Stimulated activated CD4-positive, alpha-beta T cell treated with anti-CD3 and anti-CD28 coated beads, Interleukin-1b, Interleukin-23, amount 100 ng/mL, for 48 hours (primary cell): ENCODE data around the gene KCNIP2.
A peak's percentile ranks its signal among the peaks of the same experiment; 100 is the strongest.

Experiments used
- DNase-seq: peaks from one replicate; pipeline ENCODE4 v3.0.0-alpha.2; 2020

The KCNIP2 gene

GRCh38 chr10:101781984-101782810, 61.4 kb downstream of the KCNIP2 start:
- no peak for DNase-seq

- DNase-seq, result no peak
Measured at GRCh38 chr10:101781655-101781983, 62.0 kb downstream of the KCNIP2 start.

GRCh38 chr10:101780818-101781654, 62.6 kb downstream of the KCNIP2 start:
- peak; percentile 76 for DNase-seq

DNA sequence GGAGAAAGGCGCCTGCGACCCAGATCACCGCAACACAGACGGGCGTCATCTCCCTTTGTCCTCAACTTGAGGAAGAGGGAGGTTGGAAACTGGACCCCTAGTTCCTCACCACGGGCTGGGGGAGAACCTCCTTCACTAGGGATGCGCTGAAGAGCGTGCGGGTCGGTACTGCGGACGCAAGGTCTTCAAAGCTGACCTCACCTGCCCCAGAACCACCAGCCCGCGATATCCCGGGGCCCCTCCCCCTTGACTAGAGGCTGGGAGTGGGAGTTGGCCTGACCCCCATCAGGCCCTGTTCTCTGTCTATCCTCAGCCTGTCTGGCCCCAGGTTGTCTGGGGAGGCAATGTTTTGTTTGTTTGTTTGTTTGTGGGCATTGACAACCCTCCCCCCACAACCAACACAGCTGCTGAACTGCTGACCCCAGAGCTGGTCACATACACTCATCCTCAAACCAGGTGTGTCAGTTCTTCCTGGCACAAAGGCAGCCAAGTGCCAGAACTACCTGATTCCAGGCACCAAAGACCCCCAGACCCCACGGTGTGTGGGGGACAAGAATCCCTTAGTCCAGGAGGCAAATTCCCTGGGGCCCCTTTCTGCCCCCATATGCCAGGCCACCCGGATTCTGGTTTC, 63.3 kb downstream of the KCNIP2 start:
- no peak for DNase-seq

- DNase-seq, result peak; percentile 83
Measured at GRCh38 chr10:101779544-101780186, 63.9 kb downstream of the KCNIP2 start.

DNA sequence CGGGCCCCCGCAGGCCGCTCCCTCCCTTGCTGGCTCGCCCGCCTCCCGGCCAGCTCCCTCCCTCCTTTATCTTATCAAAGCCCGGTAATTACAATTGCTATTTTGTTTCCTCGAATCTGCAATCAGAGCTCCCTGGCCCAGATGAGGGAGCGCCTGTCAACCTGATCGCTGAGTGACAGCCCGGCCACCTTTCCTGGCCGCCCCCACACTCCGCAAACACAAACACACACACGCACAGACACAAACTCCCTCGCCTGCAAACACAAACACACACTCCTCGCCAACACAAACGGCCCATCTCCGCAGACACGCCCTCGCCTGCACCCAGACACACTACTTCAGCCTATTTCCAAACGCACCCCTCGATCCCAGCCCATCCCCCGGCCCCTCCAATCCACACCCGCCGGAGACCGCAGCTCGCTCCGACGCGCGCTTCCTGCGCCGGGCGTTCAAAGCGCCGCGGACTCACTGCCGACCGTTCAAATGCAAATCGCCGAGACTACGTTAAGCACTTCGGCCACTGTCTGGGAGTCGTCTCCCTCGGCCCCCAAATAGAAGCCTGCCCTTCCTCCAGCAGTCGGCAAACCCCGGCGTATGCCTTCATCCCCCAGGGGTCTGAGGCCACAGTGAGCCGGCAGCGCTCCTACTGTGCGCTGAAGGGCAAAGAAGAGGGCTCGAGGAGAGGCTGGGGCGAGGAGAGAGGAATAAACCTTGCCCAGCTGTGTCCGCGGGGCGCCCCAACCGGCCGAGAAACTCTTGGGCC, 64.6 kb downstream of the KCNIP2 start:
- DNase-seq, result no peak

GRCh38 chr10:101778151-101778780, 65.3 kb downstream of the KCNIP2 start:
- no peak for DNase-seq

GRCh38 chr10:101777619-101778145, 65.9 kb downstream of the KCNIP2 start:
- DNase-seq, result no peak

- no peak for DNase-seq
Measured at GRCh38 chr10:101776161-101776817, 67.3 kb downstream of the KCNIP2 start.
